Activated naive CD4-positive, alpha-beta T cell treated with anti-CD3 and anti-CD28 coated beads, Interleukin-2, amount 10 ng/mL, durations not matched to agents 7 days and 5 days (primary cell): ENCODE measurements around the gene PMP22.
"Not testable (repeated sequence)": the region's sequence is repeated elsewhere in the genome, so short reads cannot be mapped to it uniquely, and the experiment has no call there.

ENCODE experiments used
- CTCF ChIA-PET: fragments of 350-600 bp; sonication (Branson Sonifier 250); formaldehyde crosslinking; loops from one replicate; lab custom pipeline; 2021; ENCODE audit warnings: antibody characterized with exemption; lab: Charles Lee
- DNase-seq: peaks from one replicate; pipeline ENCODE4 v3.0.0-alpha.2; 2020
- H3K27ac Mint-ChIP-seq: one replicate; pipeline ENCODE4 v1.8.0; 2021; ENCODE audit warnings: mild to moderate bottlenecking, moderate library complexity, mixed read lengths
- H3K27me3 Mint-ChIP-seq: one replicate; pipeline ENCODE4 v1.8.0; 2021; ENCODE audit warnings: mild to moderate bottlenecking, mixed read lengths
- H3K36me3 Mint-ChIP-seq: one replicate; pipeline ENCODE4 v1.8.0; 2021; ENCODE audit warnings: mixed read lengths
- H3K4me1 Mint-ChIP-seq: one replicate; pipeline ENCODE4 v1.8.0; 2021; ENCODE audit warnings: mixed read lengths
- H3K4me3 Mint-ChIP-seq: one replicate; pipeline ENCODE4 v1.8.0; 2021; ENCODE audit warnings: mild to moderate bottlenecking, moderate library complexity, mixed read lengths
- H3K9me3 Mint-ChIP-seq: one replicate; pipeline ENCODE4 v1.8.0; 2021; ENCODE audit warnings: mixed read lengths

The PMP22 gene

GRCh38 chr17:15233022-15233805 lies 31.9 kb downstream of the PMP22 start:
- DNase-seq: no peak
- Mint-ChIP-seq H3K27me3 (no peaks in the 10 kb centered on the region), H3K36me3 (no peaks in the 10 kb centered on the region), H3K4me3 (no peak overlapping the region), H3K4me1 (peaks cover 12% of the 10 kb centered on the region), H3K27ac (no peak overlapping the region), H3K9me3 (no peaks in the 10 kb centered on the region)
- CTCF ChIA-PET: interaction anchor here (0.7 to 2.2 kb wide), 5 partner anchors 9 to 270 kb away, joined by 3 to 5 read pairs (median 3); no protein-coding TSS in a partner anchor

GRCh38 chr17:15232517-15232915 lies 32.6 kb downstream of the PMP22 start:
- H3K4me1 Mint-ChIP-seq: peaks cover 12% of the 10 kb centered on the region
- DNase-seq: no peak
- no peak overlapping the region for H3K27ac Mint-ChIP-seq
- no peak overlapping the region for H3K4me3 Mint-ChIP-seq
- H3K27me3 Mint-ChIP-seq: no peaks in the 10 kb centered on the region
- H3K9me3 Mint-ChIP-seq: no peaks in the 10 kb centered on the region
- H3K36me3 Mint-ChIP-seq: no peaks in the 10 kb centered on the region
- CTCF ChIA-PET: interaction anchor here (1.0 to 2.2 kb wide), 3 partner anchors 26 to 269 kb away, joined by 3 to 5 read pairs (median 5); no protein-coding TSS in a partner anchor

- no peaks in the 10 kb centered on the region for H3K9me3 Mint-ChIP-seq
- CTCF ChIA-PET: interaction anchor here (0.6 to 2.2 kb wide), 4 partner anchors 19 to 271 kb away, joined by 3 to 5 read pairs (median 4); no protein-coding TSS in a partner anchor
- no peak for DNase-seq
These were observed 33.1 kb downstream of the PMP22 start for GRCh38 chr17:15231851-15232516.

DNA sequence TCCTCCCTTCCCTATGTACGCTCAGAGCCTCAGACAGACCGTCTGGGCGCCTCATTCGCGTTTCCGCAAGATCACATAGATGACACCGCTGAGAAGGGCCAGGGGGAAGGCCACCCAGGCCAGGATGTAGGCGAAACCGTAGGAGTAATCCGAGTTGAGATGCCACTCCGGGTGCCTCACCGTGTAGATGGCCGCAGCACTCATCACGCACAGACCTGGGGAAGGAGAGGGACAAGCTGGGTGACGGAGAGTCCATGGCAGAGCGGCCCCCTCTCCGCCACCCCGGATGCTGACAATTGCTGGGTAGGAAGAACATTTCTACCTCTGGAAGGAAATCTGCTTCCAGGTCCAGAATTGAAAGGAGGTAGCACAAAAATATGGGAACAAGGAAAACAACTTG lies 34.3 kb downstream of the PMP22 start:
- H3K36me3 Mint-ChIP-seq: no peaks in the 10 kb centered on the region
- peaks cover 3% of the 10 kb centered on the region for H3K4me1 Mint-ChIP-seq
- no peak overlapping the region for H3K27ac Mint-ChIP-seq
- DNase-seq: no peak
- no peak overlapping the region for H3K4me3 Mint-ChIP-seq
- no peaks in the 10 kb centered on the region for H3K9me3 Mint-ChIP-seq
- H3K27me3 Mint-ChIP-seq: no peaks in the 10 kb centered on the region
- CTCF ChIA-PET: interaction anchor here (1.2 kb wide), 1 partner anchor 272 kb away, joined by 4 read pairs; no protein-coding TSS in a partner anchor

More at GRCh38 chr17:15231851-15232516, 33.1 kb downstream of the PMP22 start:
- Mint-ChIP-seq H3K4me1 (peaks cover 12% of the 10 kb centered on the region), H3K27ac (no peak overlapping the region), H3K27me3 (no peaks in the 10 kb centered on the region), H3K36me3 (no peaks in the 10 kb centered on the region), H3K4me3 (no peak overlapping the region)

DNA sequence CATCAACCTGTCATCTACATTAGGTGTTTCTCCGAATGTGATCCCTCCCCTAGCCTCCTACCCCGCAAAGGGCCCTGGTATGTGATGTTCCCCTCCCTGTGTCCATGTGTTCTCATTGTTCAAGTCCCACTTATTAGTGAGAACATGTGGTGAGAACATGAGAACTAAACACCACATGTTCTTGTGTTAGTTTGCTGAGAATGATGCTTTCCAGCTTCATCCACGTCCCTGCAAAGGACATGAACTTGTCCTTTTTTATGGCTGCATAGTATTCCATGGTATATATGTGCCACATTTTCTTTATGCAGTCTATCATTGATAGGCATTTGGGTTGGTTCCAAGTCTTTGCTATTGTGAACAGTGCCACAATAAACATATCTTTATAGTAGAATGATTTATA lies 43.3 kb downstream of the PMP22 start:
- CTCF ChIA-PET, H3K4me3 Mint-ChIP-seq, H3K36me3 Mint-ChIP-seq, H3K4me1 Mint-ChIP-seq, H3K27ac Mint-ChIP-seq, DNase-seq, H3K27me3 Mint-ChIP-seq, H3K9me3 Mint-ChIP-seq: not testable (repeated sequence)

DNA sequence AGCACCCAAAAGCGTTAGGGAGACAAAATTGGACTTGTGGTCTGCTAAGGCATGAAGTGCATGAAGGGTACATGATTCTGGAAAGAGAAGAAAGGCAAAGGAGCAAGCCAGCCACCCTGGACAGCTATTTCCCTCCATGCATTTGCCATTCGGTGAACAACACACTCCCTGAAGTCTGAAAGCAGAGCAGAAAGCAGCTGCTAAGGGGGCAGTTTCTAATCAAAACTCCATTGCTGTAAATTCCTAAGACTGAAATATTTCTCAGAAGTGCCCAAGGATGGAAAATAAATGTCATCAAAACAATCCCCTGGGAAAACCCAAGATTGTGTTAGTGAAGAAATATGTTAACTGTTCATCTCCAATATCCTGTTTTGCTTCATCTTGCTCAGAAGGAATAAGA lies 44.3 kb downstream of the PMP22 start:
- Mint-ChIP-seq H3K4me3 (no peak overlapping the region), H3K9me3 (no peaks in the 10 kb centered on the region), H3K27ac (no peak overlapping the region), H3K4me1 (no peaks in the 10 kb centered on the region), H3K27me3 (peaks cover 5% of the 10 kb centered on the region), H3K36me3 (no peaks in the 10 kb centered on the region)
- no peak for DNase-seq
- CTCF ChIA-PET: no interaction called here

GRCh38 chr17:15216481-15216880 lies 48.6 kb downstream of the PMP22 start:
- Mint-ChIP-seq H3K4me3 (no peak overlapping the region), H3K4me1 (no peaks in the 10 kb centered on the region), H3K9me3 (no peaks in the 10 kb centered on the region), H3K27ac (no peak overlapping the region), H3K36me3 (no peaks in the 10 kb centered on the region), H3K27me3 (no peaks in the 10 kb centered on the region)
- no peak for DNase-seq
- CTCF ChIA-PET: no interaction called here

GRCh38 chr17:15213381-15214087 lies 51.6 kb downstream of the PMP22 start:
- no peak for DNase-seq
- no peaks in the 10 kb centered on the region for H3K9me3 Mint-ChIP-seq
- no peaks in the 10 kb centered on the region for H3K36me3 Mint-ChIP-seq
- H3K27ac Mint-ChIP-seq: no peak overlapping the region
- H3K27me3 Mint-ChIP-seq: peaks cover 4% of the 10 kb centered on the region
- H3K4me3 Mint-ChIP-seq: no peak overlapping the region
- CTCF ChIA-PET: interaction anchor here (0.7 kb wide), 1 partner anchor 18 kb away, joined by 3 read pairs; no protein-coding TSS in a partner anchor
- H3K4me1 Mint-ChIP-seq: no peaks in the 10 kb centered on the region

GRCh38 chr17:15210247-15210646 lies 54.9 kb downstream of the PMP22 start:
- peaks cover 4% of the 10 kb centered on the region for H3K27me3 Mint-ChIP-seq
- no peak overlapping the region for H3K4me3 Mint-ChIP-seq
- no peaks in the 10 kb centered on the region for H3K9me3 Mint-ChIP-seq
- DNase-seq: no peak
- no peak overlapping the region for H3K27ac Mint-ChIP-seq
- CTCF ChIA-PET: no interaction called here
- H3K4me1 Mint-ChIP-seq: no peaks in the 10 kb centered on the region
- H3K36me3 Mint-ChIP-seq: no peaks in the 10 kb centered on the region

DNA sequence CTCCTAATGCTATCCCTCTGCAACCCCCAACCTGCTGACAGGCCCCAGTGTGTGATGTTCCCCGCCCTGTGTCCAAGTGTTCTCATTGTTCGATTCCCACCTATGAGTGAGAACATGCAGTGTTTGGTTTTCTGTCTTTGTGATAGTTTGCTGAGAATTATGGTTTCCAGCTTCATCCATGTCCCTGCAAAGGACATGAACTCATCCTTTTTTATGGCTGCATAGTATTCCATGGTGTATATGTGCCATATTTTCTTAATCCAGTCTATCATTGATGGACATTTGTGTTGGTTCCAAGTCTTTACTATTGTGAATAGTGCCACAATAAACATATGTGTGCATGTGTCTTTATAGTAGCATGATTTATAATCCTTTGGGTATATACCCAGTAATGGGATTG lies 62.1 kb downstream of the PMP22 start:
- H3K9me3 Mint-ChIP-seq: peaks cover 11% of the 10 kb centered on the region
- H3K27me3 Mint-ChIP-seq, H3K27ac Mint-ChIP-seq, H3K36me3 Mint-ChIP-seq, H3K4me1 Mint-ChIP-seq, DNase-seq, CTCF ChIA-PET, H3K4me3 Mint-ChIP-seq: not testable (repeated sequence)

- H3K4me1 Mint-ChIP-seq, H3K36me3 Mint-ChIP-seq, CTCF ChIA-PET, H3K27ac Mint-ChIP-seq, DNase-seq, H3K27me3 Mint-ChIP-seq, H3K4me3 Mint-ChIP-seq: not testable (repeated sequence)
- peaks cover 11% of the 10 kb centered on the region for H3K9me3 Mint-ChIP-seq
These were observed 64.6 kb downstream of the PMP22 start for GRCh38 chr17:15200574-15200973.

GRCh38 chr17:15197229-15197628 lies 67.9 kb downstream of the PMP22 start:
- Mint-ChIP-seq H3K36me3 (no peaks in the 10 kb centered on the region), H3K4me1 (no peaks in the 10 kb centered on the region), H3K27ac (no peak overlapping the region), H3K27me3 (peaks cover 5% of the 10 kb centered on the region), H3K4me3 (no peak overlapping the region), H3K9me3 (peaks cover 11% of the 10 kb centered on the region)
- no peak for DNase-seq
- CTCF ChIA-PET: no interaction called here

DNA sequence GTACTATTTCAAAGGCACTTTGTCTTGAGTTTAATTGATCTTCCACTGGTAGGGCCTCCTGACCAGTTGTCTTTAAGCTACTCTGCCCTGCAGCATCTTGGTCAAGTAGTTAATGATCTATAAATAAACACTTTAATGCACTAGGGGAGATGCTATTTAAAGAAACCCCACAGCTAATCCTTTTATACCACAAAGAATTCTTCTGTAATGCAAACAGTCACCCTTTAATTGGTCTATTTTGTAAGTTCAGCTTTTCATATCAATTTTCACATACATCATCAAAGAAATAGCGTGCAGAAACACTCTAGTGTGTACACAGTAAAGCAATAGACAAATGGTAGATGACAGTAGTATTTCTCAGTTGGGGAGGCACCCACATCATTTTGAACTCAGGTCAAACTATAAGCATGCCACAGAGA lies 70.3 kb downstream of the PMP22 start:
- Mint-ChIP-seq H3K36me3 (no peaks in the 10 kb centered on the region), H3K4me3 (no peak overlapping the region), H3K27me3 (peaks cover 5% of the 10 kb centered on the region), H3K9me3 (peaks cover 3% of the 10 kb centered on the region), H3K27ac (no peak overlapping the region), H3K4me1 (no peaks in the 10 kb centered on the region)
- CTCF ChIA-PET: no interaction called here
- no peak for DNase-seq

- H3K4me1 Mint-ChIP-seq: no peaks in the 10 kb centered on the region
- CTCF ChIA-PET: no interaction called here
These were observed 79.5 kb downstream of the PMP22 start for GRCh38 chr17:15185625-15185991.

More at GRCh38 chr17:15185625-15185991, 79.5 kb downstream of the PMP22 start:
- Mint-ChIP-seq H3K9me3 (no peaks in the 10 kb centered on the region), H3K27me3 (no peaks in the 10 kb centered on the region), H3K36me3 (no peaks in the 10 kb centered on the region), H3K4me3 (no peak overlapping the region), H3K27ac (no peak overlapping the region)
- no peak for DNase-seq
